A673 (cell line): ENCODE data around the gene ITM2B. TPM values are rescaled to one million over a fixed set of nuclear protein-coding genes. Genes with fewer than 3 reads are reported as not detected.

Experiments
- BruUV-seq: library from RNA; stranded (reverse); fragments of 400-500 nt; replicated peaks from 2 replicates; lab custom pipeline; 2021; lab: Mats Ljungman, UMichigan
- CTCF ChIA-PET: fragments of 300-600 bp; sonication (Branson Sonifier 250); formaldehyde crosslinking; loops from one replicate; lab custom pipeline; 2022; ENCODE audit warnings: antibody characterized with exemption; lab: Charles Lee
- POLR2A ChIA-PET: fragments of 300-600 bp; sonication (Branson Sonifier 250); formaldehyde crosslinking; loops from one replicate; lab custom pipeline; 2022; ENCODE audit warnings: antibody characterized with exemption; ENCODE audit not compliant: low non-redundant PET; lab: Charles Lee
- DNase-seq: peaks from one replicate; pipeline ENCODE4 v3.0.0-alpha.2; 2015; ENCODE audit warnings: low spot score
- H3K27ac ChIP-seq: fragments of 200-600 bp; sonication (generic); 2 replicates; pipeline ENCODE4 v1.5.1; 2016; ENCODE audit warnings: mixed run types, low read depth, mild to moderate bottlenecking, mixed read lengths, antibody characterized with exemption, low read length; ENCODE audit not compliant: poor library complexity, severe bottlenecking
- H3K27me3 ChIP-seq: fragments of 200-600 bp; sonication (generic); replicated peaks from 2 replicates; pipeline ENCODE4 v1.6.1; 2017; ENCODE audit warnings: mixed run types, low read depth, mild to moderate bottlenecking, mixed read lengths, antibody characterized with exemption, low read length; ENCODE audit not compliant: insufficient read depth, poor library complexity
- H3K36me3 ChIP-seq: fragments of 200-600 bp; sonication (generic); 2 replicates; pipeline ENCODE4 v1.6.1; 2016; ENCODE audit warnings: mixed run types, mild to moderate bottlenecking, mixed read lengths, antibody characterized with exemption, low read length; ENCODE audit not compliant: insufficient read depth, poor library complexity, severe bottlenecking
- H3K4me1 ChIP-seq: fragments of 200-600 bp; sonication (generic); 2 replicates; pipeline ENCODE4 v1.6.1; 2017; ENCODE audit warnings: mixed run types, mild to moderate bottlenecking, mixed read lengths, antibody characterized with exemption, low read length; ENCODE audit not compliant: insufficient read depth, poor library complexity, severe bottlenecking
- H3K4me3 ChIP-seq: fragments of 200-600 bp; sonication (generic); 2 replicates; pipeline ENCODE4 v1.5.1; 2016; ENCODE audit warnings: low read depth, mixed run types, mild to moderate bottlenecking, mixed read lengths, low read length; ENCODE audit not compliant: poor library complexity, severe bottlenecking
- H3K9me3 ChIP-seq: fragments of 200-600 bp; sonication (generic); 2 replicates; pipeline ENCODE4 v1.6.1; 2016; ENCODE audit warnings: mixed run types, low read depth, mild to moderate bottlenecking, mixed read lengths, antibody characterized with exemption, low read length; ENCODE audit not compliant: poor library complexity, severe bottlenecking
- EZH2 ChIP-seq: fragments of 200-600 bp; sonication (generic); IDR thresholded peaks from 2 replicates; pipeline ENCODE4 v1.6.1; 2017; ENCODE audit warnings: borderline replicate concordance, low read depth, mild to moderate bottlenecking, mixed read lengths, antibody characterized with exemption, low read length; ENCODE audit not compliant: poor library complexity, severe bottlenecking
- intact Hi-C: fragments of 100-400 bp; cut with micrococcal nuclease; formaldehyde crosslinking; loops from one replicate; pipeline ENCODE4 v1.10.0; 2022; ENCODE audit not compliant: unreplicated experiment
- total RNA-seq: library from RNA; stranded (reverse); gene quantifications from 2 replicates; pipeline ENCODE4 v1.2.3, GENCODE V29; 2021
- TF ChIP-seq, protein P1 (sequence below): fragments of 300-800, 200-600 bp; sonication (generic); conservative IDR thresholded peaks from 2 replicates; pipeline ENCODE4 v1.5.1; 2017; ENCODE audit warnings: low read depth, mild to moderate bottlenecking, antibody characterized with exemption, low read length, moderate library complexity, mixed read lengths

ITM2B gene
- total RNA-seq, 1 experiment from 2014 or later: 190 TPM

DNA sequence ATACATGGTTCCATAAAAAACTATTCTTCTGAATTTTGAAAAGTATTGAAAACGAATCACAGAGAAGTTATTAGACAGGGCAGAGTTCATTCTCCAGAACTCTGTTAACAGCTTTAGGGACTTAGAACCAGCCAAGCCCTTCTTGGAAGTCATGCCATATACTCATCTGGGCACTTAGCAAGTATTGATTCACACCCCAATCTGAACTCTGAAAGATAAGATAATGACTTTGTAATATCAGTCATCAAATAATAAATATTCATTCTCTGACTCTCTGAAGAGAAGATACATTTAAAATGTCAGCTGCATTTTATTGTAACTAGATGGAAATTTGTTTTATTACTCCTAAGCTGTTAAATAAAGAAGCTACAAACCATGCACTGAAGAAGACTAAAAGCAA, 43.8 kb upstream of the ITM2B start:
- intact Hi-C loops: no loop called here
- no TSS peak for BruUV-seq
- TF ChIP-seq EZH2: no peak
- TF ChIP-seq, protein P1, sequence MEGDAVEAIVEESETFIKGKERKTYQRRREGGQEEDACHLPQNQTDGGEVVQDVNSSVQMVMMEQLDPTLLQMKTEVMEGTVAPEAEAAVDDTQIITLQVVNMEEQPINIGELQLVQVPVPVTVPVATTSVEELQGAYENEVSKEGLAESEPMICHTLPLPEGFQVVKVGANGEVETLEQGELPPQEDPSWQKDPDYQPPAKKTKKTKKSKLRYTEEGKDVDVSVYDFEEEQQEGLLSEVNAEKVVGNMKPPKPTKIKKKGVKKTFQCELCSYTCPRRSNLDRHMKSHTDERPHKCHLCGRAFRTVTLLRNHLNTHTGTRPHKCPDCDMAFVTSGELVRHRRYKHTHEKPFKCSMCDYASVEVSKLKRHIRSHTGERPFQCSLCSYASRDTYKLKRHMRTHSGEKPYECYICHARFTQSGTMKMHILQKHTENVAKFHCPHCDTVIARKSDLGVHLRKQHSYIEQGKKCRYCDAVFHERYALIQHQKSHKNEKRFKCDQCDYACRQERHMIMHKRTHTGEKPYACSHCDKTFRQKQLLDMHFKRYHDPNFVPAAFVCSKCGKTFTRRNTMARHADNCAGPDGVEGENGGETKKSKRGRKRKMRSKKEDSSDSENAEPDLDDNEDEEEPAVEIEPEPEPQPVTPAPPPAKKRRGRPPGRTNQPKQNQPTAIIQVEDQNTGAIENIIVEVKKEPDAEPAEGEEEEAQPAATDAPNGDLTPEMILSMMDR: no peak
- H3K9me3 ChIP-seq: no peaks in the 10 kb centered on the region
- DNase-seq: no peak
- ChIA-PET CTCF (no interaction called here), POLR2A (no interaction called here)
- no peak overlapping the region for H3K27ac ChIP-seq
- H3K36me3 ChIP-seq: no peaks in the 10 kb centered on the region
- H3K4me3 ChIP-seq: no peak overlapping the region
- no peaks in the 10 kb centered on the region for H3K4me1 ChIP-seq
- no peaks in the 10 kb centered on the region for H3K27me3 ChIP-seq

DNA sequence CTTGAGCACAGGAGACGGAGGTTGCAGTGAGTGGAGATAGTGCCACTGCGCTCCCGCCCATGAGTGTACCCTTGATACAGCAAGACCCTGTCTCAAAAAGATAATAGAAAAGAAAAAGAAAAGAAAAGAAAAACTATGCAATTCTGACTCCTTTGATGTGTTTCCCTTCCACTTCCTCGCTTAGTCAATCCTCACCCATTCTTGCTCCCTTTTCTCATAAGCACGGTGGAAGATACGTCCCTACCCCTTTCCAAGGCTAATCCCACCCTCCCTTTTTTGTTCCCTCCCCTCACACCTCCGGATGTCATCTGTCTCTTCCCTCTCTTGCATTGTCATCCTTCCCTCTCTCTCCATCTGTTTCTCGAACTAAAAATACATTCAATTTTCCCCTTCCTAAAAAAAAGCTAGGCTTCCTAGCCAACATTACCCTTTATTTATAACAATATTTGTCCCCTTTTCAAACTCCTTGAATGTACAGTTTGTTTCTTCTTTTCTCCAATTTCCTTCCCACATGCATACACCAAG, 40.5 kb upstream of the ITM2B start:
- no peak for DNase-seq
- CTCF ChIA-PET: no interaction called here
- no peak overlapping the region for H3K27ac ChIP-seq
- H3K9me3 ChIP-seq: no peaks in the 10 kb centered on the region
- POLR2A ChIA-PET: no interaction called here
- H3K36me3 ChIP-seq: no peaks in the 10 kb centered on the region
- TF ChIP-seq, protein P1: no peak
- TF ChIP-seq EZH2: no peak
- no peaks in the 10 kb centered on the region for H3K27me3 ChIP-seq
- H3K4me3 ChIP-seq: no peak overlapping the region
- no TSS peak for BruUV-seq
- intact Hi-C loops: no loop called here
- no peaks in the 10 kb centered on the region for H3K4me1 ChIP-seq

DNA sequence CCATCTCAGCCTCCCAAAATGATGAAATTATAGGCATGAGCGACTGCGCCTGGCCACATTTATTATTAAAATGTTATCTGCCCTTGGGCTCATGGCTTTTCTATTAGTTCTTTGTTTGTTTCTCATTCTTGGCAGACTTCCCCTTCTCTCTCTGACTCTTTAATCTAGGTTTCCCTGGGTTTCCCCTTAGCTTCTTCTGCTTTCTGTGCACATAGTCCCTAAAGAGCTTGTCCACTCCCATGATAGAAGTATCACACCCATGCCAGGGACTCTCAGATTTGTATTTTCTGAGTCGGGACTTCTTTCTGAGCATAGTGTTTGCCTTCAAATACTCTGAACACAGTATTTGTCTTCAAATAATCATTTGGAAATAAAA, 38.6 kb upstream of the ITM2B start:
- no peaks in the 10 kb centered on the region for H3K27me3 ChIP-seq
- no peak overlapping the region for H3K27ac ChIP-seq
- no peaks in the 10 kb centered on the region for H3K4me1 ChIP-seq
- TF ChIP-seq, protein P1: no peak
- no peak for TF ChIP-seq EZH2
- H3K36me3 ChIP-seq: no peaks in the 10 kb centered on the region
- CTCF ChIA-PET: no interaction called here
- H3K9me3 ChIP-seq: no peaks in the 10 kb centered on the region
- no peak overlapping the region for H3K4me3 ChIP-seq
- intact Hi-C loops: no loop called here
- no TSS peak for BruUV-seq
- POLR2A ChIA-PET: no interaction called here
- no peak for DNase-seq
